DND-41 (cell line): Measurements from ENCODE around the gene ZNF214.

Source experiments
- ATAC-seq: fragments of 200-7000 bp; cut with Tn5 transposase; 3 replicates; pipeline ENCODE4 v1.9.1; 2021; ENCODE audit warnings: low read depth; ENCODE audit not compliant: insufficient read depth
- DNase-seq: peaks from one replicate; pipeline ENCODE4 v3.0.0-alpha.2; 2020
- H2AFZ ChIP-seq: 2 replicates; pipeline ENCODE4 v1.6.0; 2012; ENCODE audit warnings: low read depth, low read length
- H3K27ac ChIP-seq: 2 replicates; pipeline ENCODE4 v1.5.1; 2012; ENCODE audit warnings: low read length, inconsistent platforms
- H3K27me3 ChIP-seq: fragments of 200-600 bp; sonication (generic); 2 replicates; pipeline ENCODE4 v1.6.0; 2012; ENCODE audit warnings: low read length, mild to moderate bottlenecking, inconsistent platforms; ENCODE audit not compliant: insufficient read depth, poor library complexity
- H3K36me3 ChIP-seq: 2 replicates; pipeline ENCODE4 v1.5.1; 2012; ENCODE audit warnings: low read length, inconsistent platforms; ENCODE audit not compliant: insufficient read depth
- H3K4me1 ChIP-seq: 2 replicates; pipeline ENCODE4 v1.5.1; 2012; ENCODE audit warnings: mild to moderate bottlenecking, low read length; ENCODE audit not compliant: insufficient read depth
- H3K4me2 ChIP-seq: 2 replicates; pipeline ENCODE4 v1.6.0; 2012; ENCODE audit warnings: mild to moderate bottlenecking, moderate library complexity, low read length, inconsistent platforms; ENCODE audit not compliant: insufficient read depth
- H3K4me3 ChIP-seq, 2 experiments: fragments of 200-600 bp in 1 of 2; shearing (Covaris generic) in 1 of 2; 2 replicates each; pipeline ENCODE4 v1.5.1; 2012 to 2016; ENCODE audit warnings: inconsistent platforms in 2 of 2, low read length in 2 of 2, mild to moderate bottlenecking in 2 of 2, low read depth in 1 of 2, moderate library complexity in 1 of 2
- H3K79me2 ChIP-seq: 2 replicates; pipeline ENCODE4 v1.6.0; 2012; ENCODE audit warnings: low read length, inconsistent platforms; ENCODE audit not compliant: insufficient read depth
- H3K9ac ChIP-seq: 2 replicates; pipeline ENCODE4 v1.6.0; 2012; ENCODE audit warnings: low read depth, mild to moderate bottlenecking, inconsistent platforms, low read length, moderate library complexity
- H3K9me3 ChIP-seq: 2 replicates; pipeline ENCODE4 v1.5.1; 2012; ENCODE audit warnings: low read length, moderate library complexity, mild to moderate bottlenecking, inconsistent platforms; ENCODE audit not compliant: insufficient read depth, severe bottlenecking
- H4K20me1 ChIP-seq: 2 replicates; pipeline ENCODE4 v1.6.0; 2012; ENCODE audit warnings: low read length; ENCODE audit not compliant: insufficient read depth
- CTCF ChIP-seq: IDR thresholded peaks from 2 replicates; pipeline ENCODE4 v1.5.1; 2012; ENCODE audit warnings: borderline replicate concordance, low read length, moderate library complexity, mild to moderate bottlenecking; ENCODE audit not compliant: poor library complexity, severe bottlenecking; ENCODE audit errors: extremely low read depth
- EZH2 ChIP-seq: IDR thresholded peaks from 3 replicates; pipeline ENCODE4 v1.6.1; 2012; ENCODE audit warnings: borderline replicate concordance, low read depth, mild to moderate bottlenecking, moderate library complexity, low read length, inconsistent platforms; ENCODE audit not compliant: severe bottlenecking

Gene ZNF214

GRCh38 chr11:7057641-7058040 lies 37.5 kb upstream of the ZNF214 start:
- no peaks in the 10 kb centered on the region for H3K79me2 ChIP-seq
- H4K20me1 ChIP-seq = no peaks in the 10 kb centered on the region
- H3K4me2 ChIP-seq = no peak overlapping the region
- DNase-seq (no peak), ATAC-seq (no peak)
- no peak overlapping the region for H3K9ac ChIP-seq
- H3K27me3 ChIP-seq = no peaks in the 10 kb centered on the region
- H3K9me3 ChIP-seq = no peaks in the 10 kb centered on the region
- H3K4me3 ChIP-seq = no peak overlapping the region
- no peak overlapping the region for H3K27ac ChIP-seq
- H3K4me1 ChIP-seq = no peaks in the 10 kb centered on the region
- H3K36me3 ChIP-seq = no peaks in the 10 kb centered on the region
- TF ChIP-seq CTCF = no peak
- TF ChIP-seq EZH2 = no peak
- H2AFZ ChIP-seq = no peak overlapping the region

- no peak overlapping the region for H3K4me3 ChIP-seq
- H3K79me2 ChIP-seq = no peaks in the 10 kb centered on the region
- no peaks in the 10 kb centered on the region for H3K27me3 ChIP-seq
- H2AFZ ChIP-seq = no peak overlapping the region
- H3K27ac ChIP-seq = no peak overlapping the region
- no peak overlapping the region for H3K4me2 ChIP-seq
- no peak for ATAC-seq
- no peaks in the 10 kb centered on the region for H3K36me3 ChIP-seq
- TF ChIP-seq EZH2 (no peak), CTCF (no peak)
- no peaks in the 10 kb centered on the region for H3K9me3 ChIP-seq
- no peaks in the 10 kb centered on the region for H3K4me1 ChIP-seq
- H3K9ac ChIP-seq = no peak overlapping the region
- no peaks in the 10 kb centered on the region for H4K20me1 ChIP-seq
- DNase-seq = no peak
Observed at GRCh38 chr11:7056828-7057513, 36.8 kb upstream of the ZNF214 start.

GRCh38 chr11:7050191-7050590 lies 30.0 kb upstream of the ZNF214 start:
- no peak for TF ChIP-seq CTCF
- no peak for TF ChIP-seq EZH2
- DNase-seq = no peak
- no peaks in the 10 kb centered on the region for H3K9me3 ChIP-seq
- no peak overlapping the region for H3K27ac ChIP-seq
- no peaks in the 10 kb centered on the region for H3K27me3 ChIP-seq
- no peaks in the 10 kb centered on the region for H3K4me1 ChIP-seq
- H4K20me1 ChIP-seq = no peaks in the 10 kb centered on the region
- no peak overlapping the region for H3K4me2 ChIP-seq
- no peaks in the 10 kb centered on the region for H3K79me2 ChIP-seq
- no peak for ATAC-seq
- H3K36me3 ChIP-seq = no peaks in the 10 kb centered on the region
- no peak overlapping the region for H3K4me3 ChIP-seq
- H2AFZ ChIP-seq = no peak overlapping the region
- no peak overlapping the region for H3K9ac ChIP-seq
